K562 (cell line): ENCODE results near the gene RNF215. TPM values are rescaled to one million over a fixed set of nuclear protein-coding genes. Genes with fewer than 3 reads are reported as not detected.

Source experiments
- BCOR ChIP-seq: fragments of 450-650 bp; IDR thresholded peaks from 2 replicates; pipeline ENCODE4 v1.6.1; 2016
- BRD9 ChIP-seq: fragments of 450-650 bp; IDR thresholded peaks from 2 replicates; pipeline ENCODE4 v1.6.1; 2018; ENCODE audit warnings: low read depth; ENCODE audit not compliant: partially characterized antibody
- CXXC5 ChIP-seq: fragments of 250-450 bp; sonication (Bioruptor Pico); IDR thresholded peaks from 2 replicates; pipeline ENCODE4 v1.8.0; 2022; ENCODE audit warnings: inconsistent platforms, mild to moderate bottlenecking, moderate library complexity
- ETS1 ChIP-seq: conservative IDR thresholded peaks from 2 replicates; pipeline ENCODE4 v1.6.1; 2011; ENCODE audit warnings: low read depth, mild to moderate bottlenecking, low read length; ENCODE audit not compliant: control insufficient read depth
- FOXP1 ChIP-seq: sonication (generic); formaldehyde crosslinking; IDR thresholded peaks from 2 replicates; pipeline ENCODE4 v1.8.0; 2022; ENCODE audit warnings: mild to moderate bottlenecking, missing genetic modification reagents
- FUS ChIP-seq: fragments of 200-400 bp; formaldehyde crosslinking; optimal IDR thresholded peaks from 2 replicates; pipeline ENCODE3; 2017; ENCODE audit warnings: low read depth, low read length
- GTF2E2 ChIP-seq: fragments of 200-800 bp; sonication (Bioruptor generic); IDR thresholded peaks from 2 replicates; pipeline ENCODE4 v1.6.1; 2016; ENCODE audit warnings: missing genetic modification characterization, missing compliant biosample characterization
- HDAC6 ChIP-seq: IDR thresholded peaks from 2 replicates; pipeline ENCODE4 v1.6.1; 2012; ENCODE audit warnings: low read depth, mild to moderate bottlenecking, control low read depth, inconsistent platforms, low read length, moderate library complexity
- HMBOX1 ChIP-seq: sonication (generic); IDR thresholded peaks from 2 replicates; pipeline ENCODE4 v1.6.1; 2016
- MAFG ChIP-seq: fragments of 450-650 bp; conservative IDR thresholded peaks from 2 replicates; pipeline ENCODE4 v1.6.1; 2016; ENCODE audit warnings: missing genetic modification characterization, missing compliant biosample characterization
- NCOA6 ChIP-seq: fragments of 450-650 bp; IDR thresholded peaks from 2 replicates; pipeline ENCODE4 v1.6.1; 2017; ENCODE audit warnings: mild to moderate bottlenecking
- PCBP1 ChIP-seq: fragments of 200-400 bp; formaldehyde crosslinking; IDR thresholded peaks from 2 replicates; pipeline ENCODE4 v1.6.1; 2018; ENCODE audit warnings: mild to moderate bottlenecking, low read depth, low read length; ENCODE audit not compliant: poor library complexity, severe bottlenecking
- POLR2AphosphoS2 ChIP-seq: IDR thresholded peaks from 2 replicates; pipeline ENCODE4 v1.6.1; 2012; ENCODE audit warnings: low read length, improper control_type of control experiment
- POLR3A ChIP-seq: IDR thresholded peaks from 2 replicates; pipeline ENCODE4 v1.6.1; 2011; ENCODE audit warnings: borderline replicate concordance, mild to moderate bottlenecking, moderate library complexity; ENCODE audit not compliant: insufficient read length, insufficient read depth; ENCODE audit errors: extremely low read depth
- PRDM10 ChIP-seq: fragments of 450-650 bp; IDR thresholded peaks from 2 replicates; pipeline ENCODE4 v1.6.1; 2018; ENCODE audit not compliant: partially characterized antibody
- SETDB1 ChIP-seq: IDR thresholded peaks from one replicate; pipeline ENCODE4 v1.6.1; 2012; ENCODE audit warnings: low read length, control low read depth, inconsistent platforms
- TBL1XR1 ChIP-seq, 2 experiments: IDR thresholded peaks; 2 replicates each; pipeline ENCODE4 v1.6.1; 2012; ENCODE audit warnings: improper control_type of control experiment in 2 of 2, low read length in 2 of 2, mild to moderate bottlenecking in 1 of 2
- ZBTB34 ChIP-seq: fragments of 250-450 bp; sonication (Bioruptor Pico); IDR thresholded peaks from 2 replicates; pipeline ENCODE4 v1.8.0; 2021; ENCODE audit warnings: mild to moderate bottlenecking, moderate library complexity
- ZFX ChIP-seq: sonication (generic); formaldehyde crosslinking; IDR thresholded peaks from 2 replicates; pipeline ENCODE4 v1.8.0; 2022; ENCODE audit warnings: mild to moderate bottlenecking, missing genetic modification reagents, moderate library complexity
- polyA plus RNA-seq, 8 experiments: library from polyadenylated mRNA; depleted of rRNA in 4 of 8; stranded (reverse) in 5 of 8; unstranded in 3 of 8; fragments of >200 nt; fragmentation: Nextera tagmentation in 2 of 8; fragmentation: Illumina TruSeq in 1 of 8; extraction: Ambion mirVana in 2 of 8; extraction: Trizol in 1 of 8; gene quantifications; 2 replicates each; pipeline versions ENCODE4 v1.2.1 to v1.2.3, GENCODE V29; 2011 to 2014; ENCODE audit warnings: inconsistent platforms in 1 of 8, missing spikeins in 1 of 8
- total RNA-seq, 7 experiments: library from RNA; depleted of rRNA in 6 of 7; stranded (reverse); fragments of >200 nt in 6 of 7; fragmentation: Illumina TruSeq in 2 of 7; extraction: Trizol in 2 of 7; gene quantifications; 2 replicates each; pipeline versions ENCODE4 v1.2.1 to v1.2.3, GENCODE V29; 2011 to 2021; ENCODE audit warnings: low replicate concordance in 1 of 7

RNF215 gene
- total and polyA plus RNA-seq, 9 of the 15 experiments (the other 6 are each of a cell fraction or from before 2014, with no cell fraction given) = 0.08 to 9.8 (median 2.7) TPM

GRCh38 chr22:30421695-30422480 is 34.7 kb upstream of the RNF215 start (continued):
- TF ChIP-seq BCOR = peak; percentile 48; the same call in 1 of the 2 replicates
- no peak for TF ChIP-seq PRDM10
- peak; percentile 56 for TF ChIP-seq BRD9
- no peak for TF ChIP-seq PCBP1
- TF ChIP-seq TBL1XR1 (IDR thresholded peaks at IDR 0.05; ENCODE audit: low read length in 2 of 2) = peak in 1 of 2 experiments; percentile 79; a peak in 2 of 4 replicates
- no peak for TF ChIP-seq POLR2AphosphoS2
- no peak for TF ChIP-seq HDAC6
- peak; percentile 97 for TF ChIP-seq HMBOX1
- no peak for TF ChIP-seq GTF2E2 (tag)
- no peak for TF ChIP-seq ZFX
- no peak for TF ChIP-seq FOXP1 (CRISPR knock-in tag)
- no peak for TF ChIP-seq ZBTB34 (CRISPR knock-in tag)
- TF ChIP-seq MAFG (tag) = no peak
- TF ChIP-seq NCOA6 = no peak
- no peak for TF ChIP-seq POLR3A
- TF ChIP-seq SETDB1 = no peak
- no peak for TF ChIP-seq FUS
- TF ChIP-seq CXXC5 = peak; percentile 66
- TF ChIP-seq ETS1 = no peak
